Stimulated activated CD4-positive, alpha-beta T cell treated with anti-CD3 and anti-CD28 coated beads, Interleukin-1b, Interleukin-23, amount 100 ng/mL, for 1 hour (primary cell): ENCODE results near the gene IL19.
A peak's percentile ranks its signal among the peaks of the same experiment; 100 is the strongest.

Experiments
- DNase-seq, 2 donors: peaks; one replicate each; pipeline ENCODE4 v3.0.0-alpha.2; 2020; ENCODE audit warnings: low read depth in 2 of 2

IL19 gene

DNA sequence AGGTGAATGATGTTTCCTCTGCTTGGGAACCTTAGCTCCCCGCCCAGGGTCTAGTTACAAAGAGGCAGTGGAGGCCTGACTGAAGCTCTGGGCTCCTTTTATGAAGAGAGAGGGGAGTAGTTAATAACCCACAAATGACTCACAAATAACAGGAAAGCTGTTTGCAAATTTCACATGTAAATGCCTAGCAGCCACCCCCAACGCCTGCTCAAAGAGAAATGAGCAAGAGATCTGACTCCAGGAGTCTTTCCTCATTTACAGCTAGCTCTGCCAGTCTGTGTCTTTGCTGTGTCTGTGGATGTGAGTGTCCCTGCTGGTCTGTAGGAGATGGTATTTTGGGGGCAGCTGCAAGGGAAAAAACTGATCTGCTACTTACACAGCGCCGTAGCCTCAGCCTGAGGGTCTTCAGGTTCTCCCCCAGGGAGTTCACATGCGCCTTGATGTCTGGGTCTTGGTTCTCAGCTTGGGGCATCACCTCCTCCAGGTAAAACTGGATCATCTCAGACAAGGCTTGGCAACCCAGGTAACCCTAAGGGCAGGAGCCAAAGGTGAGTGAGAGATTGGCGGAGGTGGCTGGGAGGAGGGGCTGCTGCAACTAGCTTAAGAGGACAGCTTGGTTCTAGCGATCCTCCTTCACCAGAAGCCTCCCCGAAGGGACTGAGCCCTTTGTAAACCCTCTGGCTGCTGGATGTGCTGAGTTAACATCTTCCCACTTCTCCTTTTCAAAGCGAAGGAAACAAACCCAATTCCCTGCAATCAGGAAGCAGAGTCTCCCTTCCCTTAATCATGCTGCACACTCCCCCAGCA, at the start of gene IL19:
Gene IL19, plus strand, starts transcription at position 243 of the 807 bp plus-strand sequence. CDS start 65,890 bp downstream, outside the sequence.
- no peak for DNase-seq

DNA sequence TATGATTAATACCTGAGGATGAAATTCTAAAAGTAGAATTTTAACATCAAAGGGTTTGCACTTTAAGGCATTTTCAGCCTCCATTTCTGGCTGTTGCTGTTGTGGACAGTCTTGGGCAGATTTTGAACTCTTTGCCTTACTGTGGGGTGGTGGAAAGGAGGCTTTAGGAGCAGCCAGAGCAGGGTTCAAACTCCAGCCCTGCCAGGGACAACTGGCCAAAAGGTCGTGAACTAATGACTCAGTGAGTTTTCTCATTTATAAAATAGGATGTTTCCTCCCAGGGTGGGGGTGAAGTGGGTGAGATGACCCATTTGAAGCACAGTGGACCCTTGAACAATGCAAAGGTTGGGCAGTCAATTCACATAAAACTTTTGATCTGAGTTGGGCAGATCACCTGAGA, 49.1 kb upstream of the IL19 start:
- no peak for DNase-seq

GRCh38 chr1:206722751-206723461, 47.7 kb upstream of the IL19 start:
- no peak for DNase-seq

DNA sequence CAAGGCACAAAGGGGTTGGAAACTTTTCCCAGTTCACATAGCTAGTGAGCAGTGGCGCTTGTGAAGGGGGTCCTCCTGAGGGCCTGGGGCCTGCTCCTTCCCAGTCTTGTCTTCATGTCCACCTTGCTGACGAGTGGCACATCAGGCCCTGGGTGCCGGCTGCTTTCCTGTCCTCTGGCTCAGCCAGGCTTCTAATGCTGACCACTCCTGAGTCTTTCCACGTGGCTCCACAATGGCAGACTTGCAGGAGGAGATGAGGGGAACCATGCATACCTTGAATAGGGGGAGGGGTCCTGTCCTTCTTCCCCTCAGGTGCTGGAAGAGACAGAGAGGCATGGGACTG, 47.1 kb upstream of the IL19 start:
- no peak for DNase-seq

- no peak for DNase-seq
These were observed 46.6 kb upstream of the IL19 start for GRCh38 chr1:206723805-206724472.

GRCh38 chr1:206725109-206725963, 45.2 kb upstream of the IL19 start:
- no peak for DNase-seq

DNA sequence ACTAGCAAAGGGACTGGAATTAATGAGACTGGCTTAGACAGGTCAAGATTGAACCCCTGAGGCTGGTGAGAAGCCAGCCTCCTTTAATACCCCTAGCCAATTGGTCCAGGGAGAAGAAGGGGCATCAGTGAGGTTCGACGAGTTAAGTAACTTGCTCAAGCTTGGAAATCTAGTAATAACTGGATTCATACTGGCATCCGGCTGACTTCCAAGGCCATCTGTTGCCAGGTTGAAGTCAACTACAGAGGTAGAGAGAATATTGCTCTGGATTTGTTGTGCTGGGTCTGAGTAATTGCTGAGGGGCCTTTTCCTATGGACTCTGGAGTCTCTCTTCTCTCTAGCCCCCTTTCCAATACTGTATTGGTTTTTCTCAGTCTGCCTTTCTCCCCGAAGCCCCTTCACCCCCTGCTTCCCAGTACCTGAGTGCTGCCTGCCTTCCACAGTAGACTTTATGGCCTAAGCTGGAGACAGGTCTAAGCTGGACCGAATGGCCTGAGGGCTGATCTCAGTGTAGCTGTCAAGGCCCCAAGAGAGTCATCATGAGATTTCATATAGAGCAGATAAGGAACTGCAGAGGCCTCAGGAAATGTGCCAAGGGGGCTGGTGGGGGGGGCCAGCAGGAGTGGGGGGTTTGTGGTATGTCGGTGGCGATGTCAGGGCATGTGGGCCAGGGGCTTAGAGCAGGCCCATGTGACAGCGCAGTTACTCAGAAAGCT, 42.4 kb upstream of the IL19 start:
- DNase-seq: no peak

DNA sequence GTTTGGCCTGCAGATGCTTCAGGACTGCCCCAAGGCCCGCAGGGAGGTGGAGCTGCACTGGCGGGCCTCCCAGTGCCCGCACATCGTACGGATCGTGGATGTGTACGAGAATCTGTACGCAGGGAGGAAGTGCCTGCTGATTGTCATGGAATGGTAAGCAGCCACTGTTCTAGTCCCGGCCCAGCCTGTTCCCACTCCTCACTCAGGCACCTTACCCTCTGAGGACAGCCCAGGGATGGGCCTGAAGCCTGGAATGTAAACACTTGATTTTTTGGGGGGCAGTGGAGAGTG, 41.9 kb upstream of the IL19 start:
- DNase-seq: no peak

- DNase-seq: no peak
These were observed 41.5 kb upstream of the IL19 start for GRCh38 chr1:206729050-206729449.

GRCh38 chr1:206729507-206729906, 41.1 kb upstream of the IL19 start:
- DNase-seq: no peak

- DNase-seq: no peak
These were observed 38.1 kb upstream of the IL19 start for GRCh38 chr1:206732508-206732907.

- no peak for DNase-seq
These were observed 37.6 kb upstream of the IL19 start for GRCh38 chr1:206732992-206733391.

GRCh38 chr1:206734499-206735142, 36.0 kb upstream of the IL19 start:
- DNase-seq: peak; percentile 66 to 84

DNA sequence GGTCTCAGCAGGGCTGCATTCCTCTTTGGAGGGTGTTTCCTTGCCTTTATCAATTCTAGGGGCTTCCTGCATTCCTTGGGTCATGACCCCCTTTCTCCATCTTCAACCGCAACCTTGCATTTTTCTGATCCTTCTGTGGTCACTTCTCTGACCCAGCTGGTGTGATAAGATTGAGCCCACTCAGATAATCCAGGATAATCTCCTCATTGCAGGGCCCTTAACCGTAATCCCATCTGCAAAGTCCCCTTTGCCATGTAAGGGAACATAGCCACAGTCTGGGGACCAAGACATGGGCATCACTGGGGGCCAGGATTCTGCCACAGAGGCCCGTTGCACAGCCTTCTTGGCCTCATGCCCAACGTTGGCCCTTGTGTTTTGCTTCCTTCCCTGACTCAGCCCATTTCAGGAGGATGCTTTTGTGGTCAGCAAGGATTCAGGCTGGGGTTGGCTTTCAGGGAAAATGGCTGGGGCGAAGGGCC, 35.0 kb upstream of the IL19 start:
- DNase-seq: no peak

DNA sequence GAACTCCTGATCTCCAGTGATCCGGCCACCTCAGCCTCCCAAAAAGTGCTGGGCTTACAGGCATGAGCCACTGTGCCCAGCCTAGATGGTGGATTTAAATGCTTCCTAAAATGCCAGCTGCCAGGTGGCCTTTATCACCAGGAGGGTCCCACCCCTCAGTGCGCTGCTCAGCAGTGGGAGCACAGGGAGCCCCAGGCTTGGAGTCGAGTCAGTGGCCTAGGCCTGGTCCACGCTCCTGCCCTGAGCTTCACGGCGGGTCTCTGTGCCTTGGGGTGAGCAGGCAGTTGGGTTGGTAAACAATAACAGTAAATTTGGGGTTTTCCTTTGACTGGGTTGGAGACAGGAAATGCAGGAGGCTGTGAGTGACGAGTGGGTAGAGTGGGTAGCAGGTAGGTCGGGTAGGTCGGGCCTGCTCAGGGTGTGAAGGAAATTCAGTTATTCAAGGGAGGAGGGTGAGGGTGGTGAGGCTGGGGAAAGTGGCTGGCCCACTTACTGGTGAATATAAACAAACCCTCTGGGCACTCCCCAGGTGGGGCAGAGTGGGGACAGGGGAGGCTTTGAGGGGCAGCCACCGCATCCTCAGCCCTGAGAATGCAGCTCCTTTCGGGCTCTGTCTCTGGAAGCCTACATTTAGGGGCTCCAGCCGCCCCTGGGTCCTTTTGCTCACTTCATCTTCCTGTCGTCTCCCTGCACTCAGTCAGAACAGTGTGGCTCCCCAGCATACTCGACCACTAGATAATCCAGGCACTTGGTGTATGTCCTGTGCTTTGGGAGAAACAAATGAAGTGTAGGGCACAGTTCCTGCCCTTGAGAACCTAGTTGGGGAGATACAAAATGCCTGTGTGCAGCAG, 33.5 kb upstream of the IL19 start:
- peak in 1 of 2 donors; percentile 32 for DNase-seq

DNA sequence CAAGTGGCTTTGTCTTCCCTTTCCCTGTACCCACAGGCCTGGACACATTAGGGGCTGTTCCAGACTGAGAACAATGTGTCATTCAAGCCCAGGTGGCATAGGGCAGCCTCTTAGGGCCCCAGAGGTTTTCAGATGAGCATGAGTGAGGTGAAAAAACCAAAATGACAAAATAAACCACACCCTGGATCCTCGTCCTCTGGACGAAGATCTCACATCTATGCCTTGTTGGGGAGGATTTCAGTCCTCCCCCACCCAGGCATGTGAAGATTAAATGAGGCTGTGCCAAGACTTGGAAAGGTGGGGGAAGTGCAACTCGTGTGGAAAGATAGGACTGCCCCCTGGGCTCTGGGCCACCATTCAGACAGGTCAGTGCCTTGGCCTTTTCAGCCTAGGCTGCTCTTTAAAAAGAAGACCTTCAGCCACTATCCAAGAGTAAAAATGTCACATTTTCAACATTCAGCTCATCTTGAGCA, 32.8 kb upstream of the IL19 start:
- no peak for DNase-seq

DNA sequence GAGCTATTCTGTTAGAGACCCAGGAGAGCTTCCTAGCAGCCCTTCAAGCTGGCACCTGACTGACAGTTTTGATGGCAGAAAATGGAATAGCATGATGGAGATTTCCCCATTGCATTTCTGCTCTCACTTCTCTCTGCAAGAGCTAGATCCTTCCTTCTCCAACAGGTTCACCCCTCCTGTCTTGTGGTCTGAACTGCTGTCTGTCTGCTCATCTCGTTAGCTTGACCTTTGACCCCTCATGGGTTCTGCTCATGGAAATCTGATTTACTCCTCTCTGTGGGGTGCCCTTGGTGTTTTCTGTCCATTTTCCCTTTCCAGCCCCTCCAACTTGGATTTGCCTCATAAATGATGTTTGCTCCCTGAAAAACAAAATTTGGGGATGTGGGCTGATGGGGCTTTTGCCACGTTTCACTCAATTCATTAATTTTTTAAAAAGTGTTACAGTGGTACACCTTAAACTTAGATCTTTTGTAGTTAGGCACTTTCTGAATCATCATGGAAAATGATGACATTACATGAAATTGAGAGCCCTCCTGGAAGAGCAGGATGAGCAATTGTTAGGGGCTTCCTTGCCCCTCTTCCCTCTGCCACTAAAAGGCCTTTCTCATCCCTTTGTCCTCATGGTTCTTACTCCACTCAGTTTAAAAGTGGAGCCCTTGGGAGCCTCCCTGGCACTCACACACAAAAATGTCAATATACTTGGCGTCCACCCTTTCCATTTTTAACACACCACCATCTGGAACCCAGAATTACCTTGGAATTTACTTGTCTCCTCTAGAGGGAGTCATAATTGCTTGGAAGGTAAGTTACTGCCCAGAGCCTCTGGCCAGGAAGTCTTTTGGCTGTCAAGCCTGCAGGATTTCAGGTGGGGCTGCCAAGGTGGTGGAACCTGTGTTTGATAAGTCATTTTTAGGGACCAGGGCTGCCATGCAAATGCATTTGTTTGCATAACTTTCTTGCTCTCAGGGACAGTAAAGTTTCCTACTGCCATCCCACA, 31.9 kb upstream of the IL19 start:
- no peak for DNase-seq

DNA sequence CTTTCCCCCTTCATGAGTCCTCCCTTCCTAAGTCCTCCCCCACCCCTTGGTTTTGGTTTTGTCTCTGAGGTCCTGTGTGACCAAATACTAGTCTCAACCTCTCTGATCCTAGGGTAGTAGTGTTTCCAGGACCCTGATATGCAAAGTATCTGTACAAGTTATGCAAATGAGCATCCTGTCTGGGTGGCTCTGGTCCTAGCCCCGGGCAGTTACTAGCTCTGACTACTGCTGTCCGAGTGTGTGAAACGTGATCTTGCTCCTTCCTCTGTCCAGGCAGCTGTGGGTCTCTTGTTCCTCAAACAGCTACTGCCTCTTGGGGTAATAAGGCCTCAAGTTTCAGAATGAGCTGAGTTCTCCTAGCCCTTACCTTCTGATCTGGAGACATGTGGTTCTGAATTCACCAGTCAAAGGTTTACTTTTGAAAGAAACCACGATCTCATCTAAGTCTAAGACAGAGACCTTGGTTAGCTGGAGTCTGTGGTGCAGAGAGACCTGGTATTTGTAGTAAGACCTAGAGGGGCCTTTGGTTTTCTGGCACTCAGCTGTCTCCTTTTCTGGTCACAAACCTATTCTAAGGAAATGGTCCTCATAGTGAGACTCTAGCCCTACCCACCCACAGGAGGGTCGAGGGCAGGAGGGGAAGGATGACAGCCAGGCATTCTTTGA, 31.0 kb upstream of the IL19 start:
- no peak for DNase-seq
